ENCODE results near the gene KCNJ10.

GRCh38 chr1:159999204-159999603 lies 70.8 kb downstream of the KCNJ10 start:
- TF ChIP-seq CTCF (conservative IDR thresholded peaks at IDR 0.05; ENCODE audit: low read length) (no peak), EZH2phosphoT487 (IDR thresholded peaks at IDR 0.05; ENCODE audit: borderline replicate concordance, low read depth, low read length) (no peak)
